Esophagus muscularis mucosa (tissue), 4 donors: Measurements from ENCODE around the gene NEK9.

ENCODE experiments used
- EP300 ChIP-seq: sonication (generic); formaldehyde crosslinking; IDR thresholded peaks from one replicate; pipeline ENCODE4 v1.6.1; 2017; ENCODE audit warnings: antibody characterized with exemption
- POLR2A ChIP-seq: fragments of 450-650 bp; IDR thresholded peaks from one replicate; pipeline ENCODE4 v1.6.1; 2017; ENCODE audit warnings: antibody characterized with exemption, moderate library complexity, mild to moderate bottlenecking, low read depth
- POLR2AphosphoS5 ChIP-seq, 2 donors: sonication (generic); formaldehyde crosslinking; IDR thresholded peaks; one replicate each; pipeline ENCODE4 v1.6.1; 2017; ENCODE audit warnings: antibody characterized with exemption in 2 of 2
- TF ChIP-seq, protein P1 (sequence below), 3 experiments: fragments of 200-600 bp in 2 of 3; fragments of 450-650 bp in 1 of 3; sonication (generic) in 2 of 3; IDR thresholded peaks; one replicate each; pipeline ENCODE4 v1.5.1; 2017 to 2019; ENCODE audit warnings: antibody characterized with exemption in 3 of 3, mild to moderate bottlenecking in 2 of 3, moderate library complexity in 1 of 3

DNA sequence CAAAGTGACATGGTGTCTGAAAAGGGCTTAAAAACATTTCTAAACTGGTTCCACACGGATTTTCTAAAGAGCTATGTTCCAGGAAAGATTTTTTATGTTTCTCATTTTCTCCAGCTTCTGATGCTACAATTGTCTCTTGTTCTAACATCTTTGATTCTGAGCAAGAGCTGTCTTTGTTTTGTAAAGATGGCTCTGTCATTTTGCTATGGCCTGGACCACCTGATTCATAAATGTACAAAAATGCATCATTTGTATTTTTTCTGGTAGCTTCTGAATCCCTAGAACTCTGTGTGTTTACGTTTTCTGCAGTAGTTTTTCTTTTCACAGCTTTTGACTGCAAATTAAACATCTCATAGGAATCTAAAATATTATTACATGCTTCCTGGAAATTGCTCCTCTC is 78.7 kb downstream of the NEK9 start:
- TF ChIP-seq, protein P1, sequence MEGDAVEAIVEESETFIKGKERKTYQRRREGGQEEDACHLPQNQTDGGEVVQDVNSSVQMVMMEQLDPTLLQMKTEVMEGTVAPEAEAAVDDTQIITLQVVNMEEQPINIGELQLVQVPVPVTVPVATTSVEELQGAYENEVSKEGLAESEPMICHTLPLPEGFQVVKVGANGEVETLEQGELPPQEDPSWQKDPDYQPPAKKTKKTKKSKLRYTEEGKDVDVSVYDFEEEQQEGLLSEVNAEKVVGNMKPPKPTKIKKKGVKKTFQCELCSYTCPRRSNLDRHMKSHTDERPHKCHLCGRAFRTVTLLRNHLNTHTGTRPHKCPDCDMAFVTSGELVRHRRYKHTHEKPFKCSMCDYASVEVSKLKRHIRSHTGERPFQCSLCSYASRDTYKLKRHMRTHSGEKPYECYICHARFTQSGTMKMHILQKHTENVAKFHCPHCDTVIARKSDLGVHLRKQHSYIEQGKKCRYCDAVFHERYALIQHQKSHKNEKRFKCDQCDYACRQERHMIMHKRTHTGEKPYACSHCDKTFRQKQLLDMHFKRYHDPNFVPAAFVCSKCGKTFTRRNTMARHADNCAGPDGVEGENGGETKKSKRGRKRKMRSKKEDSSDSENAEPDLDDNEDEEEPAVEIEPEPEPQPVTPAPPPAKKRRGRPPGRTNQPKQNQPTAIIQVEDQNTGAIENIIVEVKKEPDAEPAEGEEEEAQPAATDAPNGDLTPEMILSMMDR (IDR thresholded peaks at IDR 0.05): no peak
- TF ChIP-seq POLR2AphosphoS5 (IDR thresholded peaks at IDR 0.05): no peak
- TF ChIP-seq EP300: no peak
- TF ChIP-seq POLR2A: no peak
